IPS-18c (cell line): Measurements from ENCODE around the gene TRHDE.

ENCODE experiments used
- H3K4me3 ChIP-seq: 2 replicates; pipeline ENCODE4 v1.7.0; 2013; ENCODE audit warnings: low read depth, mild to moderate bottlenecking, low read length, moderate library complexity; ENCODE audit not compliant: insufficient read depth
- H3K9me3 ChIP-seq: one replicate; pipeline ENCODE4 v1.6.1; 2013; ENCODE audit warnings: mild to moderate bottlenecking, low read length, moderate library complexity; ENCODE audit not compliant: control insufficient read depth, insufficient read depth

TRHDE gene

GRCh38 chr12:72349491-72349890, 77.3 kb downstream of the TRHDE start:
- Histone ChIP-seq H3K4me3 (no peak overlapping the region), H3K9me3 (no peaks in the 10 kb centered on the region)

- Histone ChIP-seq H3K9me3 (no peaks in the 10 kb centered on the region), H3K4me3 (no peak overlapping the region)
Observed at GRCh38 chr12:72359416-72359815, 87.2 kb downstream of the TRHDE start.

- Histone ChIP-seq H3K9me3 (no peaks in the 10 kb centered on the region), H3K4me3 (no peak overlapping the region)
Observed at GRCh38 chr12:72365151-72365550, 93.0 kb downstream of the TRHDE start.

DNA sequence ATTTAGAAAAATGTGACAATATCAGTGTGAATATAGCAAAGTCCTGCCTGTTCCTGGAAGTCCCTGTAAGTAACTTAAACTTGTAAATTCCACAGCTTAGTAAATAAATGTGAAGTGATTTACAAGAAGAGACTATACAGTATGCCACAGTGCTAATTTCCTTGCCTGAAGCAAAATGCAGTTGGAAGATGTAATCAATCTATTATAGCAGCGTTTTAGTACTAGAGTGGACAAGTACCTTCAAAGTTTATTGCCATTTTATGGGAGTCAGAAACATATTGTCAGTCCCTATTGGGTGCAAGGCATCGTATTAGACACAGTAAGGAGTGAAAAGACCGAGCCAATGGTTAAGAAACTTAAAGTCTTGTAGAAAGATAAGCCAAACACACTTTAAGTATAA, 94.1 kb downstream of the TRHDE start:
- H3K4me3 ChIP-seq = no peak overlapping the region
- no peaks in the 10 kb centered on the region for H3K9me3 ChIP-seq

- Histone ChIP-seq H3K9me3 (no peaks in the 10 kb centered on the region), H3K4me3 (no peak overlapping the region)
Observed at GRCh38 chr12:72368298-72368697, 96.1 kb downstream of the TRHDE start.

- H3K4me3 ChIP-seq = no peak overlapping the region
- H3K9me3 ChIP-seq = no peaks in the 10 kb centered on the region
Observed at GRCh38 chr12:72368719-72369422, 96.7 kb downstream of the TRHDE start.

- no peaks in the 10 kb centered on the region for H3K9me3 ChIP-seq
Observed at GRCh38 chr12:72369423-72369959, 97.3 kb downstream of the TRHDE start.

DNA sequence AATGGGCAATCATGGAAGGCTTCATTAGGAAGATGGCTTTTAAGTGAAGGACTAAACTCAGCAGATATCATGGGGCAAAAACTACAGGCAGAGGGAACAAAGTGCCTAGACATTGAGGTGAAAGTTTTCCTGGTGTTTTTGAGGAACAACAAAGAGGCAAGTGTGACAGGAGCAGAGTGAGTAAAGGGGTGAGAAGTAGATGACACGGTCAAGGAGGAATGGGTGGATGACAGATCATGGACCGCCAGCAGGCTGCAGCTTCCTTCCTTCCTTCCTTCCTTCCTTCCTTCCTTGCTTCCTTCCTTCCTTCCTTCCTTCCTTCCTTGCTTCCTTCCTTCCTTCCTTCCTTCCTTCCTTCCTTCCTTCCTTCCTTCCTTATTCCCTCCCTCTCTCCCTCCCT, 108.3 kb downstream of the TRHDE start:
- H3K4me3 ChIP-seq = no peak overlapping the region
- no peaks in the 10 kb centered on the region for H3K9me3 ChIP-seq

More at GRCh38 chr12:72369423-72369959, 97.3 kb downstream of the TRHDE start:
- H3K4me3 ChIP-seq = no peak overlapping the region

DNA sequence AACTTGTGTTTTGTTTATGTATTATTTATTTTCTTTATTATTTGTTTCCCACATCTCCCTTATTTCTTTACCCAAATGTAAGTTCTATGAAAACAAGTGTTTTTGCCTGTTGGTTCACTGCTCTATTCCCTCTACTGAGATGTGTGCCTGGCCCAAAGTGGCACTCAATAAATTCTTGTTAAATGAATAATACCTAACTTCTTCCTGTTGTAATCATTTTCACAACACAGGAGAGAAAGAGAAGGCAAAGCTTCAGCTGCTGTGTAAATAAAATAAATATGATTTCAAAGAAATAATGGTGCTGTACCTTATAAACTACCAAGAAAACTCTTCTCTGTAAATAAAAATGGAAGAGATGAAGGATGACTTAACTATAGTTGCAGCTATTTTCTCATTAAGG, 116.2 kb downstream of the TRHDE start:
- Histone ChIP-seq H3K4me3 (no peak overlapping the region), H3K9me3 (no peaks in the 10 kb centered on the region)

GRCh38 chr12:72390146-72390545, 118.0 kb downstream of the TRHDE start:
- Histone ChIP-seq H3K9me3 (no peaks in the 10 kb centered on the region), H3K4me3 (no peak overlapping the region)

DNA sequence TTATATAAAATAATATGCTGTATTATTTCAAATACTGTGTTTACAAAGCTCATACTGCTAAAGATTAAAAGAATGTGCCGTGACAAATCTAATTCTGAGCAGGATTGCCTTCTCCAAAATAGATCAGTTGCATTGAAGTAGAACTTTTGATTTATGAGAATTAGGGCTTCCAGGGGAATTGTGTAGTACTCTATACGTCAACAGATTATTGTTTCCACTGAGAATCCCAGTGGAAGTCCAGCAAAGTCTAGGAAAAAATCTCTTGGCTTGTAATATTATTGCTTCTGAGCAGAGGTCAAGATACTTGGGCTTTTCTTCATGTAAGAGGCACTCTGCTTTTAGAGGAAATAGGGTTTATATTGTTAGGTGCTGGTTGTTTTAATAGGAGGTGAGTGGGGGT, 133.9 kb downstream of the TRHDE start:
- Histone ChIP-seq H3K4me3 (no peak overlapping the region), H3K9me3 (no peaks in the 10 kb centered on the region)

- Histone ChIP-seq H3K4me3 (no peak overlapping the region), H3K9me3 (no peaks in the 10 kb centered on the region)
Observed at GRCh38 chr12:72432037-72432604, 160.0 kb downstream of the TRHDE start.

DNA sequence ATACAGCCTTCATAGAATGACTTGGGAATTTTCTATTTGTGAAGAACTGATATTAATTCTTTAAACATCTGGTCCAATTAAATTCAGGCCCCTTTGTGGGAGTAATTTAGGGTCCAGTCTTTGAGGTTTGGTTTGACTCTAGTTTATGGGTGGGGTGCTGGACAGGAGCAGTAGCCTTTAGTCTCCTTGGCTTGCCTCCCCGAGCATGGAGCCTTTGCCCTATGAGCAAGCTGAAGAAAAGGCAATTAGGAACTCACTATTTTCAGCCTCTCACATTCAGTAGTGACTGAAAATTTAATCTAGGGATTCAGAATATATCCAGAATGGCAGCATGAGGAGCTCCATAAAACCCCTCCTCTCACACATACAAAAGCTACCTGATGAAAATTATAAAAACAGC, 161.1 kb downstream of the TRHDE start:
- no peaks in the 10 kb centered on the region for H3K9me3 ChIP-seq

GRCh38 chr12:72434999-72435398, 162.8 kb downstream of the TRHDE start:
- Histone ChIP-seq H3K4me3 (no peak overlapping the region), H3K9me3 (no peaks in the 10 kb centered on the region)

More for the DNA sequence above, 161.1 kb downstream of the TRHDE start:
- no peak overlapping the region for H3K4me3 ChIP-seq

- H3K9me3 ChIP-seq = no peaks in the 10 kb centered on the region
- H3K4me3 ChIP-seq = no peak overlapping the region
Observed at GRCh38 chr12:72442217-72442616, 170.0 kb downstream of the TRHDE start.

GRCh38 chr12:72444125-72444524, 172.0 kb downstream of the TRHDE start:
- no peak overlapping the region for H3K4me3 ChIP-seq
- no peaks in the 10 kb centered on the region for H3K9me3 ChIP-seq

DNA sequence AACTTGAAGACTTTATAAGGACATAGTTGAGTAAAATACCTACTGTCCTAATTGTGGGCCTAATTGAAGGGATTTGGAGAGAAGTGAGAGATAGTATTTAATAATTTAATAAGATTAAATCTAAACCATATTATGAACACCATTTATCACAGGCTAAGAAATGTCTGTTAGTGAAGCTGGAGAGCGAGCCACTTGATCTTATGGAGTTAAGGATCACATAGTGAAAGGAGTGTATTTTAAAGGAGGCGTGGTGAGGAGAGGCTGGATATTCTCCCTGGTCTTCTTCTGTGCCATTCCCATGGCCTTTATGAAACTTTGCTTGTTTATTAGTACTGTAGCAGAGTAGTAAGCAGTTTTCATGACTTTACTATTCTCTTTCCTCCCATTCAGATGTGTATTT, 172.4 kb downstream of the TRHDE start:
- H3K9me3 ChIP-seq = no peaks in the 10 kb centered on the region

DNA sequence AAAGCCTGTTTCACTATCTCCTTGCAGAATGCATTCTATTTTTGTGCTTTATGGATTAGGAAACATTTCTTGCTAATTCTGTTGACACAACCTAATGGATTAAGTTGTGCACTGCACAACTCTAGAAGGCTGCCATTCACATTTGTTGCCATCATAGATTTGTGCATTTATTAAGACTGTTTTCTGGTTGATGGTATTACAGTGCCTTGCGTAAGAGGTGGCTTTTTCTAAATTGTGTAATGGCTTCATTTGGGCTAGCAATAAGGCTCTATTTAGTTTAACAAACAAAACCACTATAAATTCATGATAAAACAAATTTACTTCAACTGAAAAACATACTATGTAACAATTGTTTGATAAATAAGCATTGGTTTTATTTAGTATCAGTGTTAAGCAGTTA, 175.9 kb downstream of the TRHDE start:
- no peak overlapping the region for H3K4me3 ChIP-seq
- H3K9me3 ChIP-seq = no peaks in the 10 kb centered on the region

More for the DNA sequence above, 172.4 kb downstream of the TRHDE start:
- H3K4me3 ChIP-seq = no peak overlapping the region
